Measurements from ENCODE around the gene MCC. TPM values are rescaled to one million over a fixed set of nuclear protein-coding genes. Genes with fewer than 3 reads are reported as not detected.

Gene MCC
- total and polyA plus RNA-seq, 4 donors: 1.6 to 38.6 (median 11.2) TPM

- DNase-seq (peak in 1 of 3 donors; percentile 14), ATAC-seq (ENCODE audit: insufficient read depth, low FRiP score) (no peak)
- H3K4me3 ChIP-seq: no peak overlapping the region
- H3K9ac ChIP-seq (ENCODE audit: insufficient read depth in 1 of 2, low read length in 2 of 2): no peak overlapping the region
- peaks cover 1 to 35% (median 9%) of the 10 kb centered on the region in 5 donors for H3K4me1 ChIP-seq (ENCODE audit: control insufficient read depth in 5 of 5, insufficient read depth in 5 of 5, low read length in 5 of 5)
- H3K36me3 ChIP-seq (ENCODE audit: control insufficient read depth in 4 of 4, insufficient read depth in 4 of 4, low read length in 4 of 4): no peaks in the 10 kb centered on the region
- no peaks in the 10 kb centered on the region for H3K27me3 ChIP-seq (ENCODE audit: control insufficient read depth in 3 of 3, insufficient read depth in 3 of 3, low read length in 2 of 3)
- 61 to 83% methylated on average over 4 of the region's 4 CpGs for WGBS, 2 donors
- no peak overlapping the region for H3K27ac ChIP-seq (ENCODE audit: low read depth in 1 of 2, low read length in 1 of 2)
- H3K9me3 ChIP-seq (ENCODE audit: control insufficient read depth in 4 of 4, insufficient read depth in 3 of 4, low read length in 3 of 4): no peaks in the 10 kb centered on the region
- TF ChIP-seq CTCF (IDR thresholded peaks at IDR 0.05; ENCODE audit: control extremely low read depth, extremely low read depth): no peak
Measured at GRCh38 chr5:113170707-113171106, 317.5 kb downstream of the MCC start.

GRCh38 chr5:113169720-113170119 lies 318.5 kb downstream of the MCC start:
- WGBS, 2 donors: 34 to 38% methylated on average over 1 of the region's 1 CpG
- H3K4me3 ChIP-seq: no peak overlapping the region
- H3K27me3 ChIP-seq (ENCODE audit: control insufficient read depth in 3 of 3, insufficient read depth in 3 of 3, low read length in 2 of 3): no peaks in the 10 kb centered on the region
- no peak for ATAC-seq (ENCODE audit: insufficient read depth, low FRiP score)
- peaks cover 6 to 38% (median 17%) of the 10 kb centered on the region in 5 donors for H3K4me1 ChIP-seq (ENCODE audit: control insufficient read depth in 5 of 5, insufficient read depth in 5 of 5, low read length in 5 of 5)
- H3K27ac ChIP-seq (ENCODE audit: low read depth in 1 of 2, low read length in 1 of 2): no peak overlapping the region
- peak in 1 of 3 donors; percentile 18 for DNase-seq
- H3K9me3 ChIP-seq (ENCODE audit: control insufficient read depth in 4 of 4, insufficient read depth in 3 of 4, low read length in 3 of 4): no peaks in the 10 kb centered on the region
- H3K9ac ChIP-seq (ENCODE audit: insufficient read depth in 1 of 2, low read length in 2 of 2): no peak overlapping the region
- TF ChIP-seq CTCF (IDR thresholded peaks at IDR 0.05; ENCODE audit: control extremely low read depth, extremely low read depth): no peak
- H3K36me3 ChIP-seq (ENCODE audit: control insufficient read depth in 4 of 4, insufficient read depth in 4 of 4, low read length in 4 of 4): no peaks in the 10 kb centered on the region

GRCh38 chr5:113167985-113168384 lies 320.3 kb downstream of the MCC start:
- 93 to 94% methylated on average over 2 of the region's 2 CpGs for WGBS, 2 donors
- no peaks in the 10 kb centered on the region for H3K27me3 ChIP-seq (ENCODE audit: control insufficient read depth in 3 of 3, insufficient read depth in 3 of 3, low read length in 2 of 3)
- H3K9ac ChIP-seq (ENCODE audit: insufficient read depth in 1 of 2, low read length in 2 of 2): no peak overlapping the region
- H3K9me3 ChIP-seq (ENCODE audit: control insufficient read depth in 4 of 4, insufficient read depth in 3 of 4, low read length in 3 of 4): no peaks in the 10 kb centered on the region
- ATAC-seq (ENCODE audit: insufficient read depth, low FRiP score) (no peak), DNase-seq (no peak)
- H3K36me3 ChIP-seq (ENCODE audit: control insufficient read depth in 4 of 4, insufficient read depth in 4 of 4, low read length in 4 of 4): no peaks in the 10 kb centered on the region
- H3K4me1 ChIP-seq (ENCODE audit: control insufficient read depth in 5 of 5, insufficient read depth in 5 of 5, low read length in 5 of 5): peaks cover 6 to 47% (median 20%) of the 10 kb centered on the region in 5 donors
- H3K4me3 ChIP-seq: no peak overlapping the region
- H3K27ac ChIP-seq (ENCODE audit: low read depth in 1 of 2, low read length in 1 of 2): no peak overlapping the region
- no peak for TF ChIP-seq CTCF (IDR thresholded peaks at IDR 0.05; ENCODE audit: control extremely low read depth, extremely low read depth)

- WGBS, 2 donors: 85 to 89% methylated on average over 7 of the region's 7 CpGs
- ATAC-seq (ENCODE audit: insufficient read depth, low FRiP score): no peak
- TF ChIP-seq CTCF (IDR thresholded peaks at IDR 0.05; ENCODE audit: control extremely low read depth, extremely low read depth): no peak
Measured at GRCh38 chr5:113166852-113167366, 321.3 kb downstream of the MCC start.

More at GRCh38 chr5:113166852-113167366, 321.3 kb downstream of the MCC start:
- no peak overlapping the region for H3K27ac ChIP-seq (ENCODE audit: low read depth in 1 of 2, low read length in 1 of 2)
- no peaks in the 10 kb centered on the region for H3K9me3 ChIP-seq (ENCODE audit: control insufficient read depth in 4 of 4, insufficient read depth in 3 of 4, low read length in 3 of 4)
- H3K27me3 ChIP-seq (ENCODE audit: control insufficient read depth in 3 of 3, insufficient read depth in 3 of 3, low read length in 2 of 3): no peaks in the 10 kb centered on the region
- H3K9ac ChIP-seq (ENCODE audit: insufficient read depth in 1 of 2, low read length in 2 of 2): no peak overlapping the region
- H3K36me3 ChIP-seq (ENCODE audit: control insufficient read depth in 4 of 4, insufficient read depth in 4 of 4, low read length in 4 of 4): no peaks in the 10 kb centered on the region
- peaks cover 6 to 43% (median 20%) of the 10 kb centered on the region in 5 donors for H3K4me1 ChIP-seq (ENCODE audit: control insufficient read depth in 5 of 5, insufficient read depth in 5 of 5, low read length in 5 of 5)
- H3K4me3 ChIP-seq: no peak overlapping the region
- no peak for DNase-seq
